ENCODE data around the gene ZNF385B. TPM values are rescaled to one million over a fixed set of nuclear protein-coding genes. Genes with fewer than 3 reads are reported as not detected.
"Not testable (repeated sequence)": the region's sequence is repeated elsewhere in the genome, so short reads cannot be mapped to it uniquely, and the experiment has no call there.

The ZNF385B gene
- total RNA-seq, 2 experiments from 2014 or later, result not detected

- no peaks in the 10 kb centered on the region for H3K9me3 Mint-ChIP-seq (ENCODE audit: insufficient read depth)
- H3K36me3 Mint-ChIP-seq (ENCODE audit: low read depth), result no peaks in the 10 kb centered on the region
- H3K4me3 Mint-ChIP-seq, result no peak overlapping the region
- DNase-seq, result no peak
- ATAC-seq, result no peak
- H3K27ac Mint-ChIP-seq, result no peak overlapping the region
- POLR2A ChIA-PET, result no interaction called here
- no peaks in the 10 kb centered on the region for H3K27me3 Mint-ChIP-seq (ENCODE audit: low read depth)
- H3K4me1 Mint-ChIP-seq (ENCODE audit: low read depth), result no peaks in the 10 kb centered on the region
- CTCF ChIA-PET, result no interaction called here
Observed at GRCh38 chr2:179790235-179791217, 70.9 kb downstream of the ZNF385B start.

DNA sequence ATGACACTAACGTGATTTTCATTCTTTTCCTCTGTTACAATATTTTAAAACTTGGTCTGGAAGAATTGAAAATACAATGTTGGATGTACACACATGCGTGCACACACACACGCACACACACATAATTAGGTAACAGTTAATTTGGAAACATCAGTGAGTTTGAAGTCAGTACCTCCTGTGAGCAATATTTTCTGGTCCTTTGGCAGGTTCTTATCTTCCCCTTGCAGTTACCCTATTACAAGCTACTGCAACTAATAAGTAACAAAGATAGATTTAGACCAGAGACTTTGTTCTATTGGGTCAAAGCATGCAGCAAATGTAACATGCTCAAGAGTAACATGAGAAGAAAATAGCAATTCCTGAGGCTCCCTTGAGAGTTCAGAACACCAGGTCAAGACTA, 73.3 kb downstream of the ZNF385B start:
- Mint-ChIP-seq H3K4me3 (no peak overlapping the region), H3K36me3 (ENCODE audit: low read depth) (no peaks in the 10 kb centered on the region), H3K4me1 (ENCODE audit: low read depth) (no peaks in the 10 kb centered on the region), H3K27me3 (ENCODE audit: low read depth) (no peaks in the 10 kb centered on the region), H3K9me3 (ENCODE audit: insufficient read depth) (no peaks in the 10 kb centered on the region), H3K27ac (no peak overlapping the region)
- CTCF ChIA-PET, result no interaction called here
- no peak for DNase-seq
- no peak for ATAC-seq
- POLR2A ChIA-PET, result no interaction called here

DNA sequence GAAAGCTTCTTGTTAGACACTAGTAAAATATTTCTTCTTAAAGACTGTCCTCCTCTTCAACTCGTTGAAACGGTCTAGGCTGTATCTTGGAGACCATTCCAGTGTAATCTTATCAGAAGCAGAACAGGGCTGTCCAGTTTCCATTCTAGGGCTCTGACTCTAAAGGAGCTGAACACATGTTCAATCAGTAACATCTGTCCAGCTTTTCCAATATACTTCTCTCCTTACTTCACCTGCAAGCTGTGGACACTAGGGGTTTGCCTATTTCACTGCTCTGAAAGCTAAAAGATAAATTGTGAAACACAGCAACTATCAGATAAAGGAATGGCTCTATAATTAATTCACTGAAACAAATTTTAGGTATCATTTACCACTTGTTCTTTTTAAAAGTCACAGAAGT, 73.8 kb downstream of the ZNF385B start:
- DNase-seq (no peak), ATAC-seq (no peak)
- no peaks in the 10 kb centered on the region for H3K4me1 Mint-ChIP-seq (ENCODE audit: low read depth)
- no peaks in the 10 kb centered on the region for H3K36me3 Mint-ChIP-seq (ENCODE audit: low read depth)
- H3K27me3 Mint-ChIP-seq (ENCODE audit: low read depth), result no peaks in the 10 kb centered on the region
- no peak overlapping the region for H3K27ac Mint-ChIP-seq
- ChIA-PET POLR2A (no interaction called here), CTCF (no interaction called here)
- H3K4me3 Mint-ChIP-seq, result no peak overlapping the region
- H3K9me3 Mint-ChIP-seq (ENCODE audit: insufficient read depth), result no peaks in the 10 kb centered on the region

GRCh38 chr2:179785902-179786301, 75.5 kb downstream of the ZNF385B start:
- no peak overlapping the region for H3K27ac Mint-ChIP-seq
- CTCF ChIA-PET, result no interaction called here
- H3K27me3 Mint-ChIP-seq (ENCODE audit: low read depth), result no peaks in the 10 kb centered on the region

DNA sequence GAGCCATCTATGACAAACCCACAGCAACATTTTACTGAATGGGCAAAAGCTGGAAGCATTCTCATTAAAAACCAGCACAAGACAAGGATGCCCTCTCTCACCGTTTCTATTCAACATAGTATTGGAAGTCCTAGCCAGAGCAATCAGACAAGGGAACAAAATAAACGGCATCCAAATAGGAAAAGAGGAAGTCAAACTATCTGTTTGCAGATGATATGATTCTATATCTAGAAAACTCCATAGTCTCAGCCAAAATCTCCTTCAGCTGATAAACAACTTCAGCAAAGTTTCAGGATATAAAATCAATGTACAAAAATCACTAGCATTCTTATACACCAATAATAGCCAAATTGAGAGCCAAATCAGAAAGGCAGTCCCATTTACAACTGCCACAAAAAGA, 79.1 kb downstream of the ZNF385B start:
- POLR2A ChIA-PET; H3K4me1 Mint-ChIP-seq (ENCODE audit: low read depth); H3K4me3 Mint-ChIP-seq; CTCF ChIA-PET; H3K27ac Mint-ChIP-seq; DNase-seq; H3K36me3 Mint-ChIP-seq (ENCODE audit: low read depth); H3K9me3 Mint-ChIP-seq (ENCODE audit: insufficient read depth); ATAC-seq; H3K27me3 Mint-ChIP-seq (ENCODE audit: low read depth): not testable (repeated sequence)

More at GRCh38 chr2:179785902-179786301, 75.5 kb downstream of the ZNF385B start:
- ATAC-seq (no peak), DNase-seq (no peak)
- Mint-ChIP-seq H3K36me3 (ENCODE audit: low read depth) (no peaks in the 10 kb centered on the region), H3K4me3 (no peak overlapping the region), H3K9me3 (ENCODE audit: insufficient read depth) (no peaks in the 10 kb centered on the region), H3K4me1 (ENCODE audit: low read depth) (no peaks in the 10 kb centered on the region)
- POLR2A ChIA-PET, result interaction anchor here (0.6 kb wide), 1 partner anchor 356 kb away, joined by 3 read pairs; no protein-coding TSS in a partner anchor

- Mint-ChIP-seq H3K4me3 (no peak overlapping the region), H3K4me1 (ENCODE audit: low read depth) (no peaks in the 10 kb centered on the region), H3K27me3 (ENCODE audit: low read depth) (no peaks in the 10 kb centered on the region), H3K27ac (no peak overlapping the region), H3K9me3 (ENCODE audit: insufficient read depth) (no peaks in the 10 kb centered on the region), H3K36me3 (ENCODE audit: low read depth) (no peaks in the 10 kb centered on the region)
- CTCF ChIA-PET, result no interaction called here
- no peak for DNase-seq
- POLR2A ChIA-PET, result no interaction called here
- ATAC-seq, result no peak
Observed at GRCh38 chr2:179773986-179774385, 87.4 kb downstream of the ZNF385B start.

DNA sequence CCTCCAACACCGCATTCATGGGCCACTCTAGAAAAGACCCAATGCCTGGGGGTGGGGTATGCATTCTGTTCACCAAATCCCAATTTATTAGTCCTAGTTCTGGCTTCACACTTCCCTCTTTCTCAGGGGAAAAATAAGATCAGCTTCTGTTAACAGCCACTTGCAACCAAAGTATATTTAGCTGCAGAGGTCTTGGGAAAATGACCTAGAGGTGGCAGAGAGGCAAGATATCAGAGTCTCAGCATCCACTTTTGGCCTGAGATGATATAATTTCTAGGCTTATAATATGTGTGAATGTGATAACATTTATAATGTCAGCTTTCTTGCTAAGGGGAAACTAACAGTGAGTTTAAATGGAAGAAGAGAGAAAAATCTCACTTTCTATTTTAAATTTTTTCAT, 89.1 kb downstream of the ZNF385B start:
- no peaks in the 10 kb centered on the region for H3K4me1 Mint-ChIP-seq (ENCODE audit: low read depth)
- H3K9me3 Mint-ChIP-seq (ENCODE audit: insufficient read depth), result no peaks in the 10 kb centered on the region
- H3K27ac Mint-ChIP-seq, result no peak overlapping the region
- no peak for ATAC-seq
- H3K36me3 Mint-ChIP-seq (ENCODE audit: low read depth), result no peaks in the 10 kb centered on the region
- H3K27me3 Mint-ChIP-seq (ENCODE audit: low read depth), result no peaks in the 10 kb centered on the region
- H3K4me3 Mint-ChIP-seq, result no peak overlapping the region
- DNase-seq, result no peak
- POLR2A ChIA-PET, result no interaction called here
- CTCF ChIA-PET, result no interaction called here

DNA sequence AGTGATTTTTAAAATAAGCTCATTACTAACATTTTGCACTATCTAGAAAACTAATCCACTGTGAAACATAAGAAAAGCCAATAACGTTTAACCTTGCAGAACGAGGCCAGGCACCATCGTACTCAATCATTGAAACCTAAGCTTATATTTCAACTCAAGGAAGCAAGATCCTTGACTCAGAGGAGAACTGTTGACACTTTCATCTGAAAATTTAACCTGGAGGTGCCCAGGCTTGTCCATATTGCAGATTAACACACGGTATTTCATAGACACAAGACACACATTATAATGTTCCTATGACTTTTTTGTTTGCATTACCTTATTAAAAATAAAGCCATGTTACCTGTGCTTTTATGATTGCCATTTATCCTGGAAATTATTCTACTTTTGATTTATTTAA, 89.6 kb downstream of the ZNF385B start:
- no peaks in the 10 kb centered on the region for H3K9me3 Mint-ChIP-seq (ENCODE audit: insufficient read depth)
- no peak overlapping the region for H3K4me3 Mint-ChIP-seq
- H3K27me3 Mint-ChIP-seq (ENCODE audit: low read depth), result no peaks in the 10 kb centered on the region
- no peaks in the 10 kb centered on the region for H3K4me1 Mint-ChIP-seq (ENCODE audit: low read depth)
- DNase-seq (no peak), ATAC-seq (no peak)
- no peak overlapping the region for H3K27ac Mint-ChIP-seq
- ChIA-PET POLR2A (no interaction called here), CTCF (no interaction called here)
- no peaks in the 10 kb centered on the region for H3K36me3 Mint-ChIP-seq (ENCODE audit: low read depth)

DNA sequence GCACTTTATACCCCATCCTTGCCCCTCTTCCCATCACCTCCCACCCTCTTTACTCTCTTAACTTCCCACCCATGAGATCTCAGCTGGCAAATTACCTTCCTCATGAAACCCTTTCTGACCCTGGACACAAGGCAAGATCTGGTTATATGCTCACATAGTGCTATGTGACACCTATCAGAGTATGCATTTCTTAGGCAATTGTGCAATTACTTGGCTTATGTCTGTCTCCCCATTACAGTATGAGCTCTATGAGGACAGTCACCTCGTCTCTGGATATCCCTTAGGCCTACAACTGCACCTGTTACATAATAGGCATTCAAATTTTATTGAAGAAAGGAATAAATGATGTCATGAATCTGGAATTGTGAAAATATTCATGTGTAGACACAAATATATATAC, 91.4 kb downstream of the ZNF385B start:
- H3K36me3 Mint-ChIP-seq (ENCODE audit: low read depth), result no peaks in the 10 kb centered on the region
- no peaks in the 10 kb centered on the region for H3K27me3 Mint-ChIP-seq (ENCODE audit: low read depth)
- ChIA-PET CTCF (no interaction called here), POLR2A (no interaction called here)
- no peaks in the 10 kb centered on the region for H3K9me3 Mint-ChIP-seq (ENCODE audit: insufficient read depth)
- no peaks in the 10 kb centered on the region for H3K4me1 Mint-ChIP-seq (ENCODE audit: low read depth)
- no peak for DNase-seq
- H3K27ac Mint-ChIP-seq, result no peak overlapping the region
- no peak for ATAC-seq
- no peak overlapping the region for H3K4me3 Mint-ChIP-seq

GRCh38 chr2:179769323-179769722, 92.1 kb downstream of the ZNF385B start:
- Mint-ChIP-seq H3K27me3 (ENCODE audit: low read depth) (no peaks in the 10 kb centered on the region), H3K9me3 (ENCODE audit: insufficient read depth) (no peaks in the 10 kb centered on the region), H3K4me3 (no peak overlapping the region), H3K4me1 (ENCODE audit: low read depth) (no peaks in the 10 kb centered on the region), H3K36me3 (ENCODE audit: low read depth) (no peaks in the 10 kb centered on the region), H3K27ac (no peak overlapping the region)
- POLR2A ChIA-PET, result no interaction called here
- no peak for DNase-seq
- CTCF ChIA-PET, result no interaction called here
- no peak for ATAC-seq

DNA sequence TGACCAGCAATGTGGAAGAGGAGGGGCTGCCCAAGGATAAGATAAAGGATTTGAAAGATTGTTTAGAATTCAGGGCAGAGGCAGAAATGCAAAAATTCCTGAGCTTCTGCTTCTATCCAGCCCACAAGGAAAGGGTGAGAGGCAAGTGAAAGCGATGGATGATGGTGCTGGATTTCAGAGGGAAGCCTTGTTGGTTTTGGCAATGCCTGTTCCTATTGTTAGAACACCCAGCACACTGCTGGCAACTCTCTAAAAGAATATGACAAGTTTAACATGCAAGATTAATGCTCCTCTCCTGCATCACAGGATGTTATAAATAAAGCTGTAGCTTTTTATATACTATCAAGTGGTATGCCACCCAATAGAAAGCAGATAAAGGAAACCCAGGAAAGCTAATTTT, 92.6 kb downstream of the ZNF385B start:
- H3K9me3 Mint-ChIP-seq (ENCODE audit: insufficient read depth), result no peaks in the 10 kb centered on the region
- DNase-seq, result no peak
- H3K4me3 Mint-ChIP-seq, result no peak overlapping the region
- ChIA-PET CTCF (no interaction called here), POLR2A (no interaction called here)
- H3K27me3 Mint-ChIP-seq (ENCODE audit: low read depth), result no peaks in the 10 kb centered on the region
- no peaks in the 10 kb centered on the region for H3K4me1 Mint-ChIP-seq (ENCODE audit: low read depth)
- H3K27ac Mint-ChIP-seq, result no peak overlapping the region
- no peak for ATAC-seq
- no peaks in the 10 kb centered on the region for H3K36me3 Mint-ChIP-seq (ENCODE audit: low read depth)

DNA sequence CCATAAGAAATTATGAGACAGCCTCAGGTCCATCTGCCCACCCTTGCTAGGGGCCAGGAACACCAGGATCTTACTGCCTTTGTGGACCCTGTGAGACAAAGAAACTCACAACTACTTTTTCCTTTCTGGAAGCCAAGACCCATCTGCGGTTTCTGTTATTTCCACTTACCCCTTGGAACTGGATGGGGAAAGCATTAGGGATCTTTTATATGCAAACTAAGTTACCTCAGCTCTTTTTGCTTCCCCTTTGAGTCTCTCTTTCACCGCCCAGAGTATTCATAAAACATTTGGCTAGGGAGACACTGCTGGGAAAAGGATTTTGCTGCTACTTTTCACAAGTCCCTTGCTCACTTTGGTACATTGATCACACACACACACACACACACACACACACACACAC, 95.7 kb downstream of the ZNF385B start:
- no peaks in the 10 kb centered on the region for H3K4me1 Mint-ChIP-seq (ENCODE audit: low read depth)
- CTCF ChIA-PET, result no interaction called here
- H3K36me3 Mint-ChIP-seq (ENCODE audit: low read depth), result no peaks in the 10 kb centered on the region
- no peak for DNase-seq
- no peaks in the 10 kb centered on the region for H3K27me3 Mint-ChIP-seq (ENCODE audit: low read depth)
- no peak for ATAC-seq
- H3K4me3 Mint-ChIP-seq, result no peak overlapping the region
- POLR2A ChIA-PET, result no interaction called here
- H3K9me3 Mint-ChIP-seq (ENCODE audit: insufficient read depth), result no peaks in the 10 kb centered on the region
- H3K27ac Mint-ChIP-seq, result no peak overlapping the region

GRCh38 chr2:179764710-179765109, 96.7 kb downstream of the ZNF385B start:
- POLR2A ChIA-PET, result no interaction called here
- Mint-ChIP-seq H3K27ac (no peak overlapping the region), H3K4me1 (ENCODE audit: low read depth) (no peaks in the 10 kb centered on the region), H3K9me3 (ENCODE audit: insufficient read depth) (no peaks in the 10 kb centered on the region), H3K36me3 (ENCODE audit: low read depth) (no peaks in the 10 kb centered on the region), H3K27me3 (ENCODE audit: low read depth) (no peaks in the 10 kb centered on the region), H3K4me3 (no peak overlapping the region)
- ATAC-seq, result no peak
- DNase-seq, result no peak
- CTCF ChIA-PET, result no interaction called here
